Activated CD4-positive, alpha-beta T cell treated with anti-CD3 and anti-CD28 coated beads, Interleukin-2, Interleukin-6, amounts not matched to agents 100 ng/mL and 50 ng/mL, durations not matched to agents 16 hours and 8 hours (primary cell): ENCODE measurements around the gene CDCA3.

Experiments
- DNase-seq: peaks from one replicate; pipeline ENCODE4 v3.0.0-alpha.2; 2020

The CDCA3 gene

DNA sequence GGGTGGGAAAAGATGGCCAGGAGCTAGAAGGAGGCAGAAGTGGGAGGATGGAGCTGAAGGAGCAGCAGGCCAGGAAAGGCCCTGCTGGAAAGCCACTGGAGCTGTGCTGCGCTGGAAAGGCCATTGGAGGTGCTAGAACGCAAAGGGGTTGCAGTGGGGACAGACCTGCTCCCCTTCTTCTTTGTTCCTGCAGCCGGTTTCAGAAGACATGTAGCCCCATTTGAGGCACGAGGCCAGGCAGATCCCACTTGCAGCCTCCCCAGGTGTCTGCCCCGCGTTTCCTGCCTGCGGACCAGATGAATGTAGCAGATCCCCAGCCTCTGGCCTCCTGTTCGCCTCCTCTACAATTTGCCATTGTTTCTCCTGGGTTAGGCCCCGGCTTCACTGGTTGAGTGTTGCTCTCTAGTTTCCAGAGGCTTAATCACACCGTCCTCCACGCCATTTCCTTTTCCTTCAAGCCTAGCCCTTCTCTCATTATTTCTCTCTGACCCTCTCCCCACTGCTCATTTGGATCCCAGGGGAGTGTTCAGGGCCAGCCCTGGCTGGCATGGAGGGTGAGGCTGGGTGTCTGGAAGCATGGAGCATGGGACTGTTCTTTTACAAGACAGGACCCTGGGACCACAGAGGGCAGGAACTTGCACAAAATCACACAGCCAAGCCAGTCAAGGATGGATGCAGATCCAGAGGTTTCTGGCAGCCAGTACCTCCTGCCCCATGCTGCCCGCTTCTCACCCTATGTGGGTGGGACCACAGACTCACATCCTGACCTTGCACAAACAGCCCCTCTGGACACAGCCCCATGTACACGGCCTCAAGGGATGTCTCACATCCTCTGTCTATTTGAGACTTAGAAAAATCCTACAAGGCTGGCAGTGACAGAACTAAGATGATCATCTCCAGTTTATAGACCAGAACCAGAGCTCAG lies 31.7 kb downstream of the CDCA3 start:
- DNase-seq = no peak

DNA sequence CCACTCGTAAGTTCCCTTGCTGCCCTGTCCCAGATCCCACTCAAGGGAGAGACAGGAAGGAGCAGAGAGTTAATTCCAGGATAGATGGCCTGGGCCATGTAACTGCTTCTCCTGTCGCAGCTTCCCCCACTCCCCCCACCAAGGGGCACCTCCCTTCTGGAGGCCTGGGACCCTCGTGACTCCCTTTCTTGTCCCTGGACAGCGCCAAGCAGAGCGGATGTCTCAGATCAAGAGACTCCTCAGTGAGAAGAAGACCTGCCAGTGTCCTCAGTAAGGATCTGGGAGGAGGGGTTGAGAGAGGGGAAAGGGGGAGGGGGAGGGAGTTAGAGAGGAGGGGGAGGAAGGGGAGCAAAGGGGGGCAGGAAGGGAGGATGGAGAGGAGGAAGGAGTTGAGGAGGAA lies 32.4 kb downstream of the CDCA3 start:
- no peak for DNase-seq

DNA sequence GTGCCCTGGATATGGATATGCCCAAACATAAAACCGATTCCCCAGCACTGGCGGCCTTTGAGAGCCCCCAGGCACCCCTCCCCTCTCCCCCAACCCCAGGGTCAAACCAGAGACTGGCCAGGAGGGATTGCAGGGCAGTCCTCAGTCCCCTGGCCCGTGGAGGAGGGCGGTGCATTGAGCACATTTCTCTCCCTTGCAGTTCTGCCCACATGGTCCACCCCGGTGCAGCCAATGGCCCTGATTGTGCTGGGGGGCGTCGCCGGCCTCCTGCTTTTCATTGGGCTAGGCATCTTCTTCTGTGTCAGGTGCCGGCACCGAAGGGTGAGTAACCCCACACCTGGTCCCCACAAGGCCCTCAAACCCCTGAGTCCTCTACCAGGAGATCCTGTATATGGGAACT lies 32.9 kb downstream of the CDCA3 start:
- DNase-seq = no peak

DNA sequence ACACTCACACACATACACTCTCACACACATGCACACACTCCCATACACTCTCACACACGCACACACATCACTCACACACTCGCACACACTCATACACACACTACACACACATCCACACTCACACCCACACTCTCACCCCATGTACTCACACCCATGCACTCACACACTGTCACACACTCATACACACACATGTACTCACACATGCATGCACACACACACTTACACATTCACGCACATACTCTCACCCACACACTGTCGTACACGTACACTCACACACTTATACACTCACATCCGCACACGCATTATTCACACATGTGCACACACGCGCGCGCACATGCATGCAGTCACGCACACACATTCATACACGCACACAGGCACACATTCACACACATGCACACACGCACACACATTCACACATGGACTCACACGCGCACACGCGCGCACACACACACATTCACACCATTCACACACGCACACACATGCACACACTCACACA lies 33.4 kb downstream of the CDCA3 start:
- DNase-seq = no peak

DNA sequence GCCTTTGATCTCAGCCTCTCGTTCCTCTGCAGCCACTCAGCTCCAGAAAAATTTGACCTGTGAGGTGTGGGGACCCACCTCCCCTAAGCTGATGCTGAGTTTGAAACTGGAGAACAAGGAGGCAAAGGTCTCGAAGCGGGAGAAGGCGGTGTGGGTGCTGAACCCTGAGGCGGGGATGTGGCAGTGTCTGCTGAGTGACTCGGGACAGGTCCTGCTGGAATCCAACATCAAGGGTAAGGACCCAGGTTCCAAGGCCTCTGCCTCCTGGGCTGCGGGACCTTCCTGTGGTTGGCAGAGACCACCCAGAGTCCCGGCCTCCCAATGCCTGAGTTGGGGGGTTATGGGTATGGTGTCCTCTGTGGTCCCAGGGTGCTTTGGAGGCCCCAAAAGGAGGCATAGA lies 34.0 kb downstream of the CDCA3 start:
- DNase-seq = no peak

DNA sequence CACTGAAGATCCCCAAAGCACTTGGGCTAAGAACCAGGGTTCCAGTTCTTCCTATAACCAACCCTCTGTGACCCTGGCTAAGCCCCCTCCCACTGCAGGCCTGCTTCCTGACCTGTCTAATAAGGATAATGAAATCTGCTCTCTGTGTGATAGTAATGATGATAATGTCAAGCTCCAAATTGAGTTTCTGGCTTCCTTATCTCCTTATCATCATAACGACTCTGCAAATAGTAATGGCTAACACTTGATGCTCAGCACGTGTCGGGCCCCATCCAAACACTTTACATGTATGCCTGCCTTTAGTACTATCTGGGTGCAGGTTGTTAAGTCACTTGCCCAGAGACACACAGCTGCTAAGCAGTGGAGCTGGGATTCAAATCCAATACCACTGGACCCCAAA lies 34.5 kb downstream of the CDCA3 start:
- no peak for DNase-seq

DNA sequence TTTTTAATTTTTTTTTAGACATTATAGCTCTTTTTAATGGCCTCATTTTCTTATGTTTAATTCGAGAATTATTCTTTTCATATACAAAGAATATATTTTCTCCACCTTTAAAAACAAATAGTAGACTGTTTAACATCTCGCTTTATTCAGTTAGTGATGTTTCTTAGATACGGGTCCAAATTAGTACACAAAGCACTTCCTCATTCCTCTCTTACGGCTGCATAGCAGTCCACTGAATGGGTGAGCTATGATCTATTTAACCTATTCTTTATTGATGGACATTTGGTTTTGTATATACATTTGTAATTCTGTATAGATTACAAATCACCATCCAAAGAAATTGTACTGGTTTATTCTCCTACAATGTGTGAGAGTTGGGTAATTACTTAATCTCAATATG lies 37.7 kb downstream of the CDCA3 start:
- no peak for DNase-seq

DNA sequence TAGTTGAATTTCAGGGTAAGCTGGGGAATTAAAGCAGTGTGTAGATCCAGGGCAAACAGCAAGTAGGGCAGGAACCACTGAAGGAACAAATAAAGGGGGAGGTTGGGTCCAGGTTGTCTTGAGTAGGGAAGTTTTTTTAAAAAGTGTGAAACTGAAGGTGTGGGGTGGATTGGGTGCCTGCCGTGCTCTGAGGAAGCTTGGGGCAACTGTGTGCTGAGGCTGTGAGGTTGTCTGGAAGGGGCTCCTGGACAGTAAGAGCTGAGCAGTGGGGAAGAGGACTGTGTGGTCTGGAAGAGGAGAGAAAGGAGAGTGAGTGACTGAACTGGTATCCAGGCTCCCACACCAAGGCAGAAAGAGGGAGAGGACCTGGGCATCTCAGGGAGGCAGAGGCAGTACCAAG lies 40.3 kb downstream of the CDCA3 start:
- DNase-seq = no peak

DNA sequence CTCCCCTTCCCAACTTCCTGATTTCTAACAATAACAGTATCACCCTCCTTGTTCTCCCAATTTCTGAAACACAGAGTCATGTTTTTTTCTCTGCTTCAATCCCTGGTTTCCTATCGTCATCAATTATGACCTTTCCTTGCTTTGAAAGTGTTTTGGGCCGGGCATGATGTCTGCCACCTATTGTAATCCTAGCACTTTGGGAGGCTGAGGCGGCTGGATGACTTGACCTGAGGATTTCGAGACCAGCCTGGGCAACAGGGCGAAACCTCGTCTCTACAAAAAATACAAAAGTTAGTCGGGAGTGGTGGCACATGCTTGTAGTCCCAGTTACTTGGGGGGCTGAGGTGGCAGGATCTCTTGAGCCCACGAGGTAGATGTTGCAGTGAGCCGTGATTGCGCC lies 42.0 kb downstream of the CDCA3 start:
- no peak for DNase-seq

DNA sequence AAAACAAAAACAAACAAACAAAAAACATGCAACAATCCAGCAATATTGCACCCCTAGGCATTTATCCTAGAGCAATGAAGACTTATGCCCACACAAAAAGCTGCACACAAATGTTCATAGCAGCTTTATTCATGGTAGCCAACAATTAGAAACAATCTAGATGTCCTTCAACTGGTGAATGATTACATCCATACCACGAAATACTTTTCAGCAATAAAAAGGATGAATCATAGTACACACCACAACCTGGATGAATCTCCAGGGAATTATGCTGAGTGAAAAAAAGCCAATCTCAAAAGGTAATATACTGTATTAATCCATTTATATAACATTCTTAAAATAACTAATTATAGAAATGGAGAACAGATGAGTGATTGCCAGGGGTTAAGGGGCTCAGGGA lies 43.9 kb downstream of the CDCA3 start:
- DNase-seq = no peak

DNA sequence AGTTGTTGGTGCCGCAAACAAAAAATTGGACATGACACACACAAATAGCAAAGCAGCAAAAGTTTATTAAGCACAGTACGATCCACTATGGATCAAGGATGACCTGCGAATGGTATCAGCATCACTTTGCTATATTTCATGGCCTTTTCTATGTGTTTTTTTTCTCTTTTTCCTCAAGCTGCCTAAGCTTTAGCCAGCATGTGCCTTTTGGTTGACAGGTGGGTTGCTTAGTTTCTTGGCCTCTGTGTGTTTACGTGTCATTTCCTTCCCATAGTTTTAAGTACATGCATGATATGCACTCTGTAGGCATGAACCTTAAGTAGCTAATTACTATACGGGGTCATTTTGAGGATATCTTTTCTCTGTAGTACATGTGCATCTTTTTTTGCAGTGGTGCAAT lies 51.9 kb downstream of the CDCA3 start:
- no peak for DNase-seq
